Measurements from ENCODE around the gene PTPRG. TPM values are rescaled to one million over a fixed set of nuclear protein-coding genes. Genes with fewer than 3 reads are reported as not detected.

The PTPRG gene
- total RNA-seq, 4 donors from 2014 or later: 51.9 to 56.8 (median 54.4) TPM

DNA sequence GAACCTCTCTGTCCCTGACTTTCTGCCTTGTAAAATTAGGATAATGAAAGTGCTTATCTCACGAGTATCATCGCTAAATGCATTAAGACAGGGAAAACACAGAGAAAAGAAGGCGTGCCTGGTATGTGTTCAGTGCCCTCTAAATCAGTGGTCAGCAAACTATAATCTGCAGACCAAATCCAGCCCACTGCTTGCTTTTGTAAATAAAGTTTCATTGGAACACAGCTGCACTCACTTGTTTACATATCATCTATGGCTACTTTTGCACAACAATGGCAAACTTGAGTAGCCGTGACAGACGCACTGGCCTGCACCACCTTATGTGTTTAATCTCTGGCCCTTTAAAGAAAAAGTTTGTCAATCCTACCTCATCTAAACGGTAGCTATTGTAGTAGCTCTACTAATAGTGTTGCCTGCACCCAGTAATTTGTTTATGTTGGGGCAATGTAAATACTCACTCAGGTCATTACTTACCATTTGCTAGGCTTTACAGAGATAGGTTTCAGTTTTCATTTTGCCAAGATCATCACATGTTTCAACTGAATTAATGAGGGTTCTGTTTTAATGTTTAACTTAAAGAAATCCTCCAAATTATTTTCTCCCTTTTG is 582.6 kb downstream of the PTPRG start:
- H3K27me3 ChIP-seq: no peaks in the 10 kb centered on the region
- DNase-seq (ENCODE audit: extremely low spot score): no peak
- H3K36me3 ChIP-seq: no peaks in the 10 kb centered on the region
- no peaks in the 10 kb centered on the region for H3K9me3 ChIP-seq
- no peak for TF ChIP-seq EP300 (IDR thresholded peaks at IDR 0.05)
- no peak for TF ChIP-seq POLR2AphosphoS5 (IDR thresholded peaks at IDR 0.05)
- no peak for TF ChIP-seq POLR2A (IDR thresholded peaks at IDR 0.05; ENCODE audit: low read depth)
- TF ChIP-seq, protein P1, sequence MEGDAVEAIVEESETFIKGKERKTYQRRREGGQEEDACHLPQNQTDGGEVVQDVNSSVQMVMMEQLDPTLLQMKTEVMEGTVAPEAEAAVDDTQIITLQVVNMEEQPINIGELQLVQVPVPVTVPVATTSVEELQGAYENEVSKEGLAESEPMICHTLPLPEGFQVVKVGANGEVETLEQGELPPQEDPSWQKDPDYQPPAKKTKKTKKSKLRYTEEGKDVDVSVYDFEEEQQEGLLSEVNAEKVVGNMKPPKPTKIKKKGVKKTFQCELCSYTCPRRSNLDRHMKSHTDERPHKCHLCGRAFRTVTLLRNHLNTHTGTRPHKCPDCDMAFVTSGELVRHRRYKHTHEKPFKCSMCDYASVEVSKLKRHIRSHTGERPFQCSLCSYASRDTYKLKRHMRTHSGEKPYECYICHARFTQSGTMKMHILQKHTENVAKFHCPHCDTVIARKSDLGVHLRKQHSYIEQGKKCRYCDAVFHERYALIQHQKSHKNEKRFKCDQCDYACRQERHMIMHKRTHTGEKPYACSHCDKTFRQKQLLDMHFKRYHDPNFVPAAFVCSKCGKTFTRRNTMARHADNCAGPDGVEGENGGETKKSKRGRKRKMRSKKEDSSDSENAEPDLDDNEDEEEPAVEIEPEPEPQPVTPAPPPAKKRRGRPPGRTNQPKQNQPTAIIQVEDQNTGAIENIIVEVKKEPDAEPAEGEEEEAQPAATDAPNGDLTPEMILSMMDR (IDR thresholded peaks at IDR 0.05): no peak
- H3K27ac ChIP-seq (replicated peaks in 1 of 4): no peak overlapping the region
- intact Hi-C loops (cut with DNase I): no loop called here
- WGBS: 80% methylated on average over 6 of the region's 6 CpGs
- H3K4me1 ChIP-seq: peaks cover 0 to 4% (median 1%) of the 10 kb centered on the region in 4 donors
- no peak overlapping the region for H3K4me3 ChIP-seq

DNA sequence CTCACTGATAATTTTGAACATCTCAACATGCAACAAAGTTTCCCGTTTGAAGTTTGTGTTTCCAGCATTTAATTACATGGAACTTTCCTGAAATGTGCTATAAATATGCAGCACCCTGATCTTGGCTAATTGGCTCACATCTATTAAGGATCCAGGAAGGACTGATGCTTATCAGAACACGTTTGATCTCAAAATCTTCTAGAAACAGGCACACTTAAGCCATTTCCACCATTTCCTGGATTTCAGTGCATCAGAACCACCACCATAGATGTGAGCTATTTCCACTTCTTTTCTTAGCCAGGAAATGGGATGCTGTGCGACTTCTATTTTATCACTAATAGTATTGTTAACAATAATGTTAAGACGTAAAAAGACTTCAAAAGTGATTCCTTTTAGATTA is 583.1 kb downstream of the PTPRG start:
- Histone ChIP-seq H3K4me1 (peaks cover 0 to 4% (median 1%) of the 10 kb centered on the region in 4 donors), H3K9me3 (no peaks in the 10 kb centered on the region), H3K4me3 (no peak overlapping the region), H3K27me3 (no peaks in the 10 kb centered on the region), H3K27ac (replicated peaks in 1 of 4) (peak overlapping the region in 1 of 4 donors; percentile 36), H3K36me3 (no peaks in the 10 kb centered on the region)
- intact Hi-C loops (cut with DNase I): no loop called here
- no peak for DNase-seq (ENCODE audit: extremely low spot score)
- WGBS: 76% methylated on average over 4 of the region's 4 CpGs
- TF ChIP-seq POLR2A (IDR thresholded peaks at IDR 0.05; ENCODE audit: low read depth): no peak
- peak in 1 of 2 donors; percentile 17 for TF ChIP-seq POLR2AphosphoS5 (IDR thresholded peaks at IDR 0.05)
- no peak for TF ChIP-seq EP300 (IDR thresholded peaks at IDR 0.05)
- TF ChIP-seq, protein P1 (IDR thresholded peaks at IDR 0.05): no peak

DNA sequence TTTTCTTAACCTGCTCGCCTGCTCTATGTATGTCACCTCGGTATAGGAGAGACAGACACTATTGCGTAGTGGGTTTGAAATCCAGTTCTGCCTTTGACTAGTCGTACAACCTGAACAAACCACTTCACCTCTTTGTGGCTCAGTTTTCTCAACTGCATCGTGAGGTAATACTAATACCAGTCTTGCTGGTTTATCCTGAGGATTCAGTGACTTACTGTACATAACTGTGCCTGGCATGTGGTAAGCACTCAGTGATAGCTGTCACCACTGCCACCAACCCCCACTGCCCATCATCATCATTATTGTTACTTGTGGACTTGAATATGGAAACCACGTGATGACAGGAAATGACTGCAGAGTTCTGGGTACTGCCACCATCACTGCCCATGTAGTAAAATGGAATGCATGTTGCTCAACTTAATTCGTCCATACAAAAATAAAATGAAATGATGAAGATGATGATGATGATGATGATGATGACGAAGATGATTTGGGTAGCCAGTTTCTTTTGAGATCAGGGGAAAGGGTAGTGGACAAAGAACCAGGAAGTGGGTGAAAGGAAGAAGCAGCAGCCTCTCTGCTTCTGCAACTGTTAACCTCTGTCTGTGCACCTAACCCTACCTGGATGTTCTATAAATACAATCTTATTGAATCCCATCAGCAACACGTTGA is 583.9 kb downstream of the PTPRG start:
- Histone ChIP-seq H3K27ac (replicated peaks in 1 of 4) (peak overlapping the region in 1 of 4 donors; percentile 36), H3K27me3 (no peaks in the 10 kb centered on the region)

DNA sequence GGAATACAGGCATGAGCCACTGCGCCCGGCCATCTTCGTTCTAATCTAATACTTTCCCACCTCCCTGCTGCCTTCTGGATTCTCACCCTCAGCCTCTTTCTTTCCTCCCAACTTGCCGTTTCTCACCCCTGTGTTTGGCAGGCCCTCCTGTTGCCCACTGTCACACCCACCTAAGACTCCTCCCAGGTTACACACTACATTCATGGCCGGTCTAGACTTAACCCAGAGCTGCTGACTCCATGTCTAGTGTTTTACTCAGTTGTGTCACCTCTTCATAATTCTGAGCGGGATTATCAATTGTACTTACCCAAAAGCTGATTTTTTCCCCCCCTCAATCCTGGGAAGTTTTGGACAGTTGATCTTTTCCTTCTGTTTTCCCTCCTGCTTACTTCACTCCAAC is 588.2 kb downstream of the PTPRG start:
- Histone ChIP-seq H3K4me3 (no peak overlapping the region), H3K36me3 (no peaks in the 10 kb centered on the region), H3K9me3 (no peaks in the 10 kb centered on the region), H3K27ac (replicated peaks in 1 of 4) (peak overlapping the region in 3 of 4 donors; percentile 8 to 47 (median 20)), H3K4me1 (peaks cover 0 to 20% (median 7%) of the 10 kb centered on the region in 4 donors), H3K27me3 (no peaks in the 10 kb centered on the region)
- 93% methylated on average over 6 of the region's 6 CpGs for WGBS
- intact Hi-C loops (cut with DNase I): no loop called here
- DNase-seq (ENCODE audit: extremely low spot score): no peak
- TF ChIP-seq EP300 (IDR thresholded peaks at IDR 0.05): no peak
- TF ChIP-seq POLR2A (IDR thresholded peaks at IDR 0.05; ENCODE audit: low read depth): no peak
- TF ChIP-seq POLR2AphosphoS5 (IDR thresholded peaks at IDR 0.05): no peak
- TF ChIP-seq, protein P1 (IDR thresholded peaks at IDR 0.05): no peak

More for the DNA sequence above, 583.9 kb downstream of the PTPRG start:
- H3K4me3 ChIP-seq: no peak overlapping the region
- H3K9me3 ChIP-seq: no peaks in the 10 kb centered on the region
- WGBS: 88% methylated on average over 9 of the region's 9 CpGs
- TF ChIP-seq, protein P1 (IDR thresholded peaks at IDR 0.05): no peak
- TF ChIP-seq POLR2A (IDR thresholded peaks at IDR 0.05; ENCODE audit: low read depth): no peak
- TF ChIP-seq POLR2AphosphoS5 (IDR thresholded peaks at IDR 0.05): no peak
- no peak for TF ChIP-seq EP300 (IDR thresholded peaks at IDR 0.05)
- DNase-seq (ENCODE audit: extremely low spot score): no peak
- H3K4me1 ChIP-seq: peaks cover 0 to 8% (median 1%) of the 10 kb centered on the region in 4 donors
- intact Hi-C loops (cut with DNase I): no loop called here
- H3K36me3 ChIP-seq: no peaks in the 10 kb centered on the region

Measured in esophagus muscularis mucosa (tissue), 4 donors.